H1 (cell line): ENCODE data around the gene C1GALT1C1L. TPM values are rescaled to one million over a fixed set of nuclear protein-coding genes. Genes with fewer than 3 reads are reported as not detected.

Source experiments
- CTCF ChIA-PET: fragments of 300-600 bp; sonication (Branson Sonifier 250); formaldehyde crosslinking; loops from one replicate; lab custom pipeline; 2021; ENCODE audit not compliant: partially characterized antibody; lab: Charles Lee
- POLR2A ChIA-PET: fragments of 300-600 bp; sonication (Branson Sonifier 250); formaldehyde crosslinking; loops from one replicate; lab custom pipeline; 2021; ENCODE audit warnings: inconsistent platforms; ENCODE audit not compliant: partially characterized antibody; lab: Charles Lee
- DNase-seq, 2 experiments: peaks; one replicate each; pipeline versions ENCODE4 v3.0.0 to v3.0.0-alpha.2; 2010 to 2022; ENCODE audit warnings: low spot score in 2 of 2, low read depth in 1 of 2, mixed read lengths in 1 of 2
- FAIRE-seq: peaks from 2 replicates; lab custom pipeline; 2011; peaks lifted over from hg19 to GRCh38; lab: Jason Lieb, UNC
- H2AFZ ChIP-seq: 2 replicates; pipeline ENCODE4 v1.8.1; 2012; ENCODE audit warnings: low read length, inconsistent platforms
- H2AK5ac ChIP-seq: 2 replicates; pipeline ENCODE4 v1.6.1; 2013; ENCODE audit warnings: low read depth, low read length
- H2BK120ac ChIP-seq: replicated peaks from 2 replicates; pipeline ENCODE3; 2013; ENCODE audit warnings: low read depth, low read length, inconsistent platforms
- H2BK12ac ChIP-seq: 2 replicates; pipeline ENCODE4 v1.6.1; 2013; ENCODE audit warnings: low read depth, low read length
- H2BK15ac ChIP-seq: 2 replicates; pipeline ENCODE4 v1.6.1; 2013; ENCODE audit warnings: low read length
- H2BK20ac ChIP-seq: 2 replicates; pipeline ENCODE4 v1.6.1; 2013; ENCODE audit warnings: low read length
- H2BK5ac ChIP-seq: 2 replicates; pipeline ENCODE4 v1.6.1; 2013; ENCODE audit warnings: low read depth, low read length
- H3K14ac ChIP-seq: 2 replicates; pipeline ENCODE4 v1.6.1; 2013; ENCODE audit warnings: inconsistent platforms; ENCODE audit not compliant: insufficient read length
- H3K18ac ChIP-seq: 2 replicates; pipeline ENCODE4 v1.6.1; 2013; ENCODE audit warnings: low read length; ENCODE audit errors: extremely low read depth
- H3K23ac ChIP-seq: 2 replicates; pipeline ENCODE4 v1.6.1; 2013; ENCODE audit warnings: inconsistent platforms; ENCODE audit not compliant: insufficient read length
- H3K23me2 ChIP-seq: 2 replicates; pipeline ENCODE4 v1.6.1; 2013; ENCODE audit warnings: low read depth, low read length
- H3K27ac ChIP-seq: 2 replicates; pipeline ENCODE4 v1.6.1; 2011; ENCODE audit warnings: low read depth, low read length, inconsistent platforms
- H3K27me3 ChIP-seq, 4 experiments: replicated peaks in 1 of 4; 1 replicate in 1 of 4; 2 replicates in 3 of 4; pipeline versions ENCODE4 v1.6.1 to v1.8.1; 2011 to 2013; ENCODE audit warnings: low read length in 3 of 4, mild to moderate bottlenecking in 3 of 4, inconsistent platforms in 2 of 4, mixed read lengths in 2 of 4, moderate library complexity in 1 of 4; ENCODE audit not compliant: control insufficient read depth in 3 of 4, insufficient read depth in 3 of 4; ENCODE audit errors: extremely low read depth in 1 of 4
- H3K36me3 ChIP-seq, 4 experiments: 2 replicates each; pipeline versions ENCODE4 v1.6.1 to v1.8.1; 2011 to 2013; ENCODE audit warnings: mild to moderate bottlenecking in 4 of 4, low read length in 3 of 4, moderate library complexity in 2 of 4, control low read depth in 1 of 4, inconsistent platforms in 1 of 4; ENCODE audit not compliant: insufficient read depth in 4 of 4, control insufficient read depth in 2 of 4
- H3K4ac ChIP-seq: replicated peaks from 2 replicates; pipeline ENCODE3; 2013; ENCODE audit warnings: low read length, low read depth, mixed read lengths, inconsistent platforms; ENCODE audit not compliant: insufficient read length
- H3K4me1 ChIP-seq, 4 experiments: replicated peaks in 1 of 4; 1 replicate in 1 of 4; 2 replicates in 3 of 4; pipeline versions ENCODE4 v1.6.1 to v1.8.1; 2011 to 2013; ENCODE audit warnings: low read length in 3 of 4, inconsistent platforms in 2 of 4, mixed read lengths in 1 of 4; ENCODE audit not compliant: insufficient read depth in 4 of 4, control insufficient read depth in 3 of 4
- H3K4me2 ChIP-seq, 2 experiments: 2 replicates each; pipeline versions ENCODE4 v1.6.1 to v1.8.1; 2011 to 2013; ENCODE audit warnings: low read depth in 2 of 2, low read length in 2 of 2, control low read depth in 1 of 2, inconsistent platforms in 1 of 2, mild to moderate bottlenecking in 1 of 2; ENCODE audit not compliant: insufficient read depth in 1 of 2
- H3K4me3 ChIP-seq, 4 experiments: fragments of 200-600, 300-600 bp in 1 of 4; sonication (generic), shearing (Covaris generic), sonication (Bioruptor Twin) in 1 of 4; 2 replicates each; pipeline versions ENCODE4 v1.5.1 to v1.8.1; 2011 to 2016; ENCODE audit warnings: low read length in 4 of 4, low read depth in 3 of 4, control low read depth in 2 of 4, inconsistent platforms in 2 of 4, mild to moderate bottlenecking in 2 of 4, mixed read lengths in 1 of 4, moderate library complexity in 1 of 4; ENCODE audit not compliant: insufficient read depth in 2 of 4; ENCODE audit errors: extremely low read depth in 1 of 4
- H3K56ac ChIP-seq: replicated peaks from 2 replicates; pipeline ENCODE3; 2013; ENCODE audit warnings: low read depth, mild to moderate bottlenecking, mixed read lengths, low read length, inconsistent platforms; ENCODE audit not compliant: insufficient read length
- H3K79me1 ChIP-seq: 2 replicates; pipeline ENCODE4 v1.6.1; 2013; ENCODE audit warnings: low read depth, low read length, control low read depth
- H3K79me2 ChIP-seq, 2 experiments: 2 replicates each; pipeline versions ENCODE4 v1.6.1 to v1.8.1; 2012 to 2013; ENCODE audit warnings: low read length in 2 of 2, mild to moderate bottlenecking in 2 of 2, inconsistent platforms in 1 of 2; ENCODE audit not compliant: insufficient read depth in 2 of 2, control insufficient read depth in 1 of 2
- H3K9ac ChIP-seq, 4 experiments: replicated peaks in 1 of 4; 1 replicate in 1 of 4; 2 replicates in 3 of 4; pipeline versions ENCODE4 v1.6.1 to v1.8.1; 2011 to 2013; ENCODE audit warnings: low read depth in 3 of 4, low read length in 3 of 4, control low read depth in 2 of 4, mild to moderate bottlenecking in 2 of 4, moderate library complexity in 2 of 4, inconsistent platforms in 1 of 4; ENCODE audit errors: extremely low read depth in 1 of 4
- H3K9me3 ChIP-seq, 2 experiments: 2 replicates each; pipeline versions ENCODE4 v1.6.1 to v1.8.1; 2012 to 2013; ENCODE audit warnings: mild to moderate bottlenecking in 2 of 2, moderate library complexity in 2 of 2, control low read depth in 1 of 2, inconsistent platforms in 1 of 2, low read depth in 1 of 2, low read length in 1 of 2, mixed read lengths in 1 of 2; ENCODE audit not compliant: insufficient read depth in 2 of 2
- H4K20me1 ChIP-seq, 2 experiments: replicated peaks in 1 of 2; 2 replicates each; pipeline versions ENCODE3 to v1.8.1; 2011 to 2013; ENCODE audit warnings: inconsistent platforms in 2 of 2, low read length in 2 of 2, mild to moderate bottlenecking in 1 of 2; ENCODE audit not compliant: insufficient read depth in 2 of 2, control insufficient read depth in 1 of 2
- H4K5ac ChIP-seq: 2 replicates; pipeline ENCODE4 v1.6.1; 2013; ENCODE audit warnings: low read length, low read depth, mixed read lengths, inconsistent platforms; ENCODE audit not compliant: insufficient read length
- H4K8ac ChIP-seq: 2 replicates; pipeline ENCODE4 v1.8.0; 2013; ENCODE audit warnings: mild to moderate bottlenecking, moderate library complexity, low read length, inconsistent platforms; ENCODE audit not compliant: insufficient read depth; ENCODE audit errors: extremely low read depth
- H4K91ac ChIP-seq: replicated peaks from 2 replicates; pipeline ENCODE3; 2013; ENCODE audit warnings: low read length, mixed read lengths, inconsistent platforms; ENCODE audit not compliant: insufficient read length
- BCL11A ChIP-seq, 2 experiments: IDR thresholded peaks; one replicate each; pipeline ENCODE4 v1.6.1; 2011; ENCODE audit warnings: low read depth in 2 of 2, low read length in 2 of 2, mild to moderate bottlenecking in 2 of 2
- CHD1 ChIP-seq: IDR thresholded peaks from 2 replicates; pipeline ENCODE4 v1.6.1; 2012; ENCODE audit warnings: low read depth, low read length, improper control_type of control experiment
- EGR1 ChIP-seq: IDR thresholded peaks from 2 replicates; pipeline ENCODE4 v1.6.1; 2011; ENCODE audit warnings: low read depth, low read length, borderline replicate concordance
- GTF2F1 ChIP-seq: IDR thresholded peaks from 2 replicates; pipeline ENCODE4 v1.6.1; 2012; ENCODE audit warnings: low read depth, low read length, improper control_type of control experiment, borderline replicate concordance
- KDM4A ChIP-seq: IDR thresholded peaks from one replicate; pipeline ENCODE4 v1.7.1; 2012; ENCODE audit warnings: low read depth, mild to moderate bottlenecking, moderate library complexity, low read length, inconsistent platforms; ENCODE audit not compliant: severe bottlenecking
- KDM5A ChIP-seq: fragments of 200-600 bp; IDR thresholded peaks from 2 replicates; pipeline ENCODE4 v1.7.1; 2012; ENCODE audit warnings: mild to moderate bottlenecking, low read length, inconsistent platforms, mixed read lengths
- POLR2AphosphoS5 ChIP-seq: IDR thresholded peaks from 2 replicates; pipeline ENCODE4 v1.6.1; 2011; ENCODE audit warnings: low read depth, low read length
- RBBP5 ChIP-seq: IDR thresholded peaks from 2 replicates; pipeline ENCODE4 v1.7.1; 2012; ENCODE audit warnings: low read depth, mild to moderate bottlenecking, inconsistent platforms, low read length, moderate library complexity, borderline replicate concordance
- SRF ChIP-seq: IDR thresholded peaks from 2 replicates; pipeline ENCODE4 v1.6.1; 2011; ENCODE audit warnings: mild to moderate bottlenecking, low read depth, low read length, moderate library complexity
- TAF7 ChIP-seq: optimal IDR thresholded peaks from 2 replicates; pipeline ENCODE3; 2011; ENCODE audit warnings: low read depth, mild to moderate bottlenecking, inconsistent platforms, low read length, moderate library complexity, borderline replicate concordance
- WGBS, 2 experiments: shearing (Covaris generic) in 1 of 2; methylation state at CpG; one replicate each; pipeline versions ENCODE4 v1.1.6 to v1.1.7; 2013 to 2015; ENCODE audit warnings: low lambda C conversion rate in 2 of 2, mixed read lengths in 2 of 2, inconsistent platforms in 1 of 2, low coverage in 1 of 2, missing lambda C conversion rate in 1 of 2; ENCODE audit not compliant: insufficient replicate concordance in 2 of 2, insufficient coverage in 1 of 2, insufficient read length in 1 of 2; ENCODE audit errors: extremely low coverage in 1 of 2, missing lambda C conversion rate in 1 of 2; 5-methylcytosine and 5-hydroxymethylcytosine counted together
- polyA plus RNA-seq, 7 experiments: library from polyadenylated mRNA; depleted of rRNA in 3 of 7; stranded (reverse) in 5 of 7; unstranded in 2 of 7; fragments of >200 nt in 5 of 7; fragments of 200-250 nt in 2 of 7; gene quantifications; 1 replicate in 5 of 7; 2 replicates in 1 of 7; 4 replicates in 1 of 7; pipeline versions ENCODE4 v1.2.1 to v1.2.3, GENCODE V29; 2011 to 2013; ENCODE audit warnings: missing spikeins in 2 of 7, mixed read lengths in 2 of 7
- total RNA-seq: library from RNA; stranded (reverse); fragmentation: NEBNext Ultra II Directional; extraction: Animal tissue kit (Norgen Biotek cat#: 25700); gene quantifications from 2 replicates; pipeline ENCODE4 v1.2.1, GENCODE V29; 2021
- TF ChIP-seq, protein P1 (sequence below), 3 experiments: IDR thresholded peaks; 1 replicate in 2 of 3; 2 replicates in 1 of 3; pipeline versions ENCODE4 v1.5.1 to v1.6.1; 2011; ENCODE audit warnings: low read length in 3 of 3, mild to moderate bottlenecking in 3 of 3, inconsistent platforms in 2 of 3, low read depth in 1 of 3, moderate library complexity in 1 of 3; ENCODE audit not compliant: insufficient read depth in 1 of 3; ENCODE audit errors: control extremely low read depth in 1 of 3

Gene C1GALT1C1L
- total and polyA plus RNA-seq, 2 of the 8 experiments (the other 6 are each of a cell fraction or from before 2014, with no cell fraction given) = 0.12 TPM; not detected in 1

DNA sequence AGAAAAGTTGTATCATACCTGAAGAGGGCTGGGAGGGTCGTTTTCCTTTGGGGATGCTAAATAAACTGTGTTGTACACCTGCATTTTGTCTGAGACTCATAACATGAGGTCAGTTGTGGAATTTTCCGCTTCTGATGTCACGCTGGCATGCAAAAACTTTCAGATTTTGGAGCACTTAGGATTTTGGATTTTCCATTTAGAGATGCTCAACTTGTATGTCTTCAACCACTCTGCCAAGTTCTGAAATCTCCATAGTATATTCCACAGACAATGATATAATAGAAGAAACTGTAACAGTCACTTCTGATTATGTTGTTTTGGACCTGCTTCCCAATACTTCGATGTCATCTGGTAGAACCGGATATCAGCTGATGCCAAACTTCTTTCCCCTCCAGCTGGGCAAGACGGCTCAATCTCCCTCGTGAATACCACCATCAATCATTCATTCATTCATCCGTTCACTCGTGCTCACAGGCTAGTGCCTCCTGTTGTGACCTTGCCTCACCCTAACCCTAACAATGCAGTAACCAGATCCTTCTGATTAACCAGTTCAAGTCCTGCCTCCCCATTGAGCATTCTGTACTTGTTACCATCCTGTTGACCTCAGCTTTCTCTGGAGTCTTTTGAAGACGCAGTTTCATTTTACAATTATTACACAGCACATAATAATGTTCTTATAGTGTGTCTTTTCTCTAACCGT lies 44.5 kb downstream of the C1GALT1C1L start:
- Histone ChIP-seq H3K56ac (no peak overlapping the region), H3K23ac (no peak overlapping the region), H3K9ac (no peak overlapping the region), H4K8ac (no peak overlapping the region), H4K91ac (no peak overlapping the region), H3K4ac (no peak overlapping the region), H3K79me1 (no peaks in the 10 kb centered on the region), H3K79me2 (no peaks in the 10 kb centered on the region), H3K23me2 (peaks cover 2% of the 10 kb centered on the region), H2BK20ac (no peak overlapping the region), H3K9me3 (no peaks in the 10 kb centered on the region), H3K27ac (no peak overlapping the region), H2BK15ac (no peak overlapping the region), H3K36me3 (no peaks in the 10 kb centered on the region), H3K27me3 (no peaks in the 10 kb centered on the region), H4K5ac (no peak overlapping the region), H2BK5ac (no peak overlapping the region), H4K20me1 (no peaks in the 10 kb centered on the region), H3K4me1 (peaks cover 0 to 6% (median under 1%) of the 10 kb centered on the region in 4 experiments; a peak in 2 of 7 replicates), H2AK5ac (no peak overlapping the region), H3K18ac (0 out of 2 replicates have a peak overlapping the region, but pooled peaks have one; percentile 3), H2BK120ac (no peak overlapping the region), H3K14ac (no peak overlapping the region), H2AFZ (no peak overlapping the region), H2BK12ac (no peak overlapping the region), H3K4me2 (no peak overlapping the region), H3K4me3 (no peak overlapping the region)
- DNase-seq (no peak), FAIRE-seq (no peak)
- ChIA-PET POLR2A (no interaction called here), CTCF (interaction anchor here (1.4 kb wide), 1 partner anchor 10 kb away, joined by 4 read pairs; no protein-coding TSS in a partner anchor)
- WGBS, 2 experiments = 92% methylated on average over 11 of the region's 11 CpGs; no CpG with 5 or more reads in 1 of the 2 experiments
- TF ChIP-seq BCL11A (IDR thresholded peaks at IDR 0.05; ENCODE audit: low read depth in 2 of 2, low read length in 2 of 2) = no peak
- TF ChIP-seq RBBP5 = no peak
- no peak for TF ChIP-seq POLR2AphosphoS5
- TF ChIP-seq TAF7 = no peak
- TF ChIP-seq KDM5A = no peak
- TF ChIP-seq GTF2F1 = no peak
- TF ChIP-seq KDM4A = no peak
- TF ChIP-seq, protein P1, sequence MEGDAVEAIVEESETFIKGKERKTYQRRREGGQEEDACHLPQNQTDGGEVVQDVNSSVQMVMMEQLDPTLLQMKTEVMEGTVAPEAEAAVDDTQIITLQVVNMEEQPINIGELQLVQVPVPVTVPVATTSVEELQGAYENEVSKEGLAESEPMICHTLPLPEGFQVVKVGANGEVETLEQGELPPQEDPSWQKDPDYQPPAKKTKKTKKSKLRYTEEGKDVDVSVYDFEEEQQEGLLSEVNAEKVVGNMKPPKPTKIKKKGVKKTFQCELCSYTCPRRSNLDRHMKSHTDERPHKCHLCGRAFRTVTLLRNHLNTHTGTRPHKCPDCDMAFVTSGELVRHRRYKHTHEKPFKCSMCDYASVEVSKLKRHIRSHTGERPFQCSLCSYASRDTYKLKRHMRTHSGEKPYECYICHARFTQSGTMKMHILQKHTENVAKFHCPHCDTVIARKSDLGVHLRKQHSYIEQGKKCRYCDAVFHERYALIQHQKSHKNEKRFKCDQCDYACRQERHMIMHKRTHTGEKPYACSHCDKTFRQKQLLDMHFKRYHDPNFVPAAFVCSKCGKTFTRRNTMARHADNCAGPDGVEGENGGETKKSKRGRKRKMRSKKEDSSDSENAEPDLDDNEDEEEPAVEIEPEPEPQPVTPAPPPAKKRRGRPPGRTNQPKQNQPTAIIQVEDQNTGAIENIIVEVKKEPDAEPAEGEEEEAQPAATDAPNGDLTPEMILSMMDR (IDR thresholded peaks at IDR 0.05; ENCODE audit: control extremely low read depth in 1 of 3, insufficient read depth in 1 of 3, low read depth in 1 of 3, low read length in 3 of 3) = no peak
- no peak for TF ChIP-seq CHD1
- TF ChIP-seq SRF = no peak
- TF ChIP-seq EGR1 = no peak
